Adrenal gland (tissue), 5 donors: ENCODE measurements around the gene CPD.

Source experiments
- CTCF ChIP-seq, 6 experiments: fragments of 450-650 bp in 4 of 6; fragments of 200-600 bp in 2 of 6; sonication (generic) in 1 of 6; IDR thresholded peaks; 1 replicate in 5 of 6; 2 replicates in 1 of 6; pipeline versions ENCODE4 v1.5.1 to v1.8.0; 2016 to 2021; ENCODE audit warnings: antibody characterized with exemption in 6 of 6, mild to moderate bottlenecking in 2 of 6, moderate library complexity in 1 of 6
- POLR2A ChIP-seq, 2 donors: fragments of 450-650 bp; IDR thresholded peaks; one replicate each; pipeline ENCODE4 v1.6.1; 2017; ENCODE audit warnings: antibody characterized with exemption in 2 of 2, mild to moderate bottlenecking in 2 of 2, moderate library complexity in 1 of 2
- donor health status: DM: no; HTN: no; CAD: no.

GRCh38 chr17:30347488-30347887 is 31.2 kb upstream of the CPD start:
- TF ChIP-seq CTCF (IDR thresholded peaks at IDR 0.05), result no peak
- TF ChIP-seq POLR2A (IDR thresholded peaks at IDR 0.05), result no peak
